Subcutaneous adipose tissue (tissue), 4 donors: ENCODE results near the gene BLVRB. TPM values are rescaled to one million over a fixed set of nuclear protein-coding genes. Genes with fewer than 3 reads are reported as not detected.

Source experiments
- total RNA-seq, 4 donors: library from RNA; depleted of rRNA; stranded (reverse); fragments of >200 nt; gene quantifications; one replicate each; pipeline ENCODE4 v1.1.0, GENCODE V29; 2016
- TF ChIP-seq, protein P1 (sequence below): fragments of 450-650 bp; IDR thresholded peaks from one replicate; pipeline ENCODE4 v1.5.1; 2016; ENCODE audit warnings: low read depth, mild to moderate bottlenecking, control low read depth, antibody characterized with exemption, moderate library complexity

The BLVRB gene
- total RNA-seq, 4 donors from 2014 or later = 213 to 378 (median 247) TPM

DNA sequence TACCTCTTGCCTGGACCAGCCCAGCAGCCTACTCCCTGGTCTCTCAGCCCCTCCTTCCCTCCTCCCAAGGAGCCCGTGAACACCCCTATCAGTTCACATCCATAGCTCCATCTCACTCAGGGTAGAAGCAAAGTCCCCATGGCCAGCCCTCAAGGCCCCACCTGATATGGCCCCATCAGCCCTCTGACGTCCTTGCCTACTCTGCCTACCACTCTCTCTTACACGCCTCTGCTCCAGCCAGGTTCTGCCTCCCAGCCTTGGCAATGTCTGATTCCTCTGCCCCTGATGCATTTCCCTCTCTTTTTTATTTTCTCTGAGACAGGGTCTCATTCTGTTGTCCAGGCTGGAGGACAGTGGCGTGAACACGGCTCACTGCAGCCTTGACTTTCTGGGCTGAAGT is 13.5 kb downstream of the BLVRB start:
- TF ChIP-seq, protein P1, sequence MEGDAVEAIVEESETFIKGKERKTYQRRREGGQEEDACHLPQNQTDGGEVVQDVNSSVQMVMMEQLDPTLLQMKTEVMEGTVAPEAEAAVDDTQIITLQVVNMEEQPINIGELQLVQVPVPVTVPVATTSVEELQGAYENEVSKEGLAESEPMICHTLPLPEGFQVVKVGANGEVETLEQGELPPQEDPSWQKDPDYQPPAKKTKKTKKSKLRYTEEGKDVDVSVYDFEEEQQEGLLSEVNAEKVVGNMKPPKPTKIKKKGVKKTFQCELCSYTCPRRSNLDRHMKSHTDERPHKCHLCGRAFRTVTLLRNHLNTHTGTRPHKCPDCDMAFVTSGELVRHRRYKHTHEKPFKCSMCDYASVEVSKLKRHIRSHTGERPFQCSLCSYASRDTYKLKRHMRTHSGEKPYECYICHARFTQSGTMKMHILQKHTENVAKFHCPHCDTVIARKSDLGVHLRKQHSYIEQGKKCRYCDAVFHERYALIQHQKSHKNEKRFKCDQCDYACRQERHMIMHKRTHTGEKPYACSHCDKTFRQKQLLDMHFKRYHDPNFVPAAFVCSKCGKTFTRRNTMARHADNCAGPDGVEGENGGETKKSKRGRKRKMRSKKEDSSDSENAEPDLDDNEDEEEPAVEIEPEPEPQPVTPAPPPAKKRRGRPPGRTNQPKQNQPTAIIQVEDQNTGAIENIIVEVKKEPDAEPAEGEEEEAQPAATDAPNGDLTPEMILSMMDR = no peak

DNA sequence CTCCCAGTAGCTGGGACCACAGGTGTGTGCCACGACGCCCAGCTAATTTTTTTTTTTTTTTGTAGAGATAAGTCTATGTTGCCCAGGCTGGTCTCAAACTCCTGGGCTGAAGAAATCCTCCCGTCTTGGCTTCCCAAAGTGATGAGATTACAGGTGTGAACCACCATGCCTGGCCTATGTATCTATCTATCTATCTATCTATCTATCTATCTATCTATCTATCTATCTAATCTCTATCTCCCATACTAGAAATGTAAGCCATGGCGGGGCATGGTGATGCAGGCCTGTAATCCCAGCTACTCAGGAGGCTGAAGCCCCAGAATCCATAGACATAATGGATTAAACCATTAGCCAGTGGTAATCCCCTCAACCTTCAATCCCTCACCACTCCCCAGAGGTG is 14.9 kb downstream of the BLVRB start:
- TF ChIP-seq, protein P1 = no peak

DNA sequence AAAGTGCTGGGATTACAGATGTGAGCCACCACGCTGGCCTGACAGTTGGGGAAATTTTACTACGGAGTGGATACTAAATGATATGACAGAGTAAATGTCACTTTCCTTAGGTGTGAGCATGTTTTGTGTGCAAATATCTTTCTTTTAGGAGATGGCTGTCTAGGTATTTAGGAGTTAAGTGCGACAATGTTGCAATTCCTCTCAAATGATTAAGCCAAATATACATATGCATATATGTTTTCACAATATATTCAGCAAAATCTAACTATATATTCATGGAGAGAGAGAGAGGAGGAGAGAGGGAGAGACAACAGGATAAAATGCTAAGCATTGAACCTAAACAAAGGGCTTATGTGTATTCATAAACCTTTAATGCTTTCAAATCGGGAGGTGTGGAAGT is 16.0 kb downstream of the BLVRB start:
- TF ChIP-seq, protein P1 = no peak

DNA sequence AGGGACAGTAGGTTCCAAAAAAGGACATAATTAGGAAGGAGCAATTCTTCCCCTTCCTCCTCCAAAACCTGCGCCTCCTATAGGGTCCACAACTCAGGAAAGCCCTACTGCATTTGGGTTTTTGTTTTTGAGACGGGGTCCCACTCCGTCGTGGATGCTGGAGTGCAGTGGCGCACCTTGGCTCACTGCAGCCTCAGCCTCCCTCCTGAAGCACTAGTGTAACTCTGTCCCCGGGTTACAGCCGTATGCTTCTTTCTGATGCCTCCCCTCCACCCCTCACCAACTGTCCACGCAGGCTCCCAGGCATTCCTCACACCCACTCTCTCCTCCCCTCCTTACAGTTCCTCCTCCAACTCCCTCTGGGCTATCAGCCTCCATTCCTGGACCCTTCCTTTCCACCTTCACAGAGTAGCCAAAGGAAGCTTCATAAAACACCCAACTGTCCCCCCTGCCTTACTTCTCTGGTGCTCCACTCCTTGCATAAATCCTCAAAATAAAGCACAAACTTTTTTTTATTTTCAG is 19.2 kb downstream of the BLVRB start:
- TF ChIP-seq, protein P1 = no peak

DNA sequence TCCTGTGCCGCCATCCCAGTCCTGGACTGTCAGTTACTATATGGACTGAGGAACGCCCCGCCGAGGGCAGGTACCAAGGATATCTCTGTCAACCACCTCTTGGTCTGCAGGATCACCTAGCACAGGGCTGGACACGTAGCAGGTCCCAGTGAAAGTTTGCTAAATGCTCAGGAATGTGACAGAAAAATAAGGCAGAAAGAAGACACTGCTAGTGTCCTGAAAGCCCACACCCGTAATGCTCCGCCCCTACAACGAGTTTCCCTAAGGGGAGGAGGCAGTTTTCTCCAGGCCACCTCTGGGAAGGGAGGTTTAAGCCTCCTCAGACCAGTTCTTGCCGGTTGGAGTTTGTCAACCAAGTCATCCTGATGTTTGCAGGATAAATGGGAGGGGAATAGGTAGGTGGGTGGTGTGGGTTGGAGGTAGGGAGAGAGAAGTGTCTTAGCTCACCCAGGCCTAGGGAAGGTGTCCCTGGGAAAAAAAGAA is 19.7 kb downstream of the BLVRB start:
- TF ChIP-seq, protein P1 = no peak

DNA sequence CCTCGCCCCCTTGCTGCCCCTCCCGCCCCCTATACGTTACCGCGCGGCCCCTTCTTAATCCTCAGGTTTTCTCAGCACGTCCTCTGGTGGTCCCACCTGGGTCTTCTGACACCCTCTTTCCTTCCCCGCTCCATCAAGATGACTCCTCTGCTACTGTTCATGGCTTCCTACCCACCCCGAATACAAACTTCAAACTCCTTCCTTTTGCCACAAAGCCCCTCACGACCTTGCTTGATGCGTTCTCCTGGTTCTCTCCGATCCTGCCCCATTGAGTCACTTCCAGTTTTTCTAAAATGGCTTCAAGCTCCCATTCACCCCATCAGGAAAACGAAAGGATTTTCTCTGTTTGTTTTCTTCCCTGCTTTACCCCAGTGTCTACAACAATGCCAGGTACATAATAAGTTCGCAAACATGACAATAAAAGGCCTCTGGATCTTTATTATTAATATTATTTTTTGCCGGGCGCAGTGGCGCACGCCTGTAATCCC is 20.7 kb downstream of the BLVRB start:
- TF ChIP-seq, protein P1 = no peak

DNA sequence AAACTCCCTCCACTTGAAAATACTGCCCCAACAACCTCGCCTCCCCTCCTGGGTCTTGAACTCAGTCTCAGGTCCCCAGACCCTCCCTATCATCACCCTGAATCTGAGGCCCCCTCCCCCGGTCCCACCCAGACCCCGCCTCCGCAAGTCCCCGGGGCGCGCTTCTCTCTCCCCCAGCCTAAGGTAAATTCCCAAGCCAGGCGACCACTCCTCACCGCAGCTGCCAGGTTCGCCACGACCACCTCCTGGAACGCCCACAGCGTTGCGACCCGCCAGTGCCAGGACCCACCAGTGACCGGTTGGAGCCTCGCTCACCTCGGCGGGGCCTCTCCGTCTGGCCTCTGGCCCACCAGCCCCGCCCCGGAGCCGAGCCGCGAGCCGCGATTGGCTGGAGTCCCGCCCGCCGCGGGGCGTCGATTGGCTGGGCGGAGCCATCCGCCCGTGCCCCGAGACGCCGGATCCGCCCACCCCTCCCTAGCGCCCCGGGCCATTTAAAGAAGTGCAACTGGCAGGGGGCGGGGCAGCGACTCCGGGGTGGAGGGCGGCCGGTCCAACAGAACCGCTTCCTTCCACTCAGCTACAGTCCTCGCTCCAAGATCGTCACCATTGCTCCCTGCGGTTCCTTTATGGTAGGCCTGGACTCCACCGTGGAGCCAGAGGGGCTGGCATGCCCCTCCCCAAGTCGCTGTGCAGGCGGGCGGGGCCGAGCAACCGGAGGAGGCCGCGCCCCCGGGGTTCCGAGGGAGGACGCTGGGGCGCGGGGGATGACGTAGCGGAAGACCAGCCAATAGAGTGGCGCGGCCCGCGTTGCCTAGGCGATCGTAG is 21.3 kb downstream of the BLVRB start, which contains the start of gene SERTAD3:
TSS of gene SERTAD3 (minus strand) at position 336 of the 825 bp plus-strand sequence. CDS start 2,255 bp downstream, outside the sequence.
- TF ChIP-seq, protein P1 = no peak
